Measurements from ENCODE around the gene BCL11B. TPM values are rescaled to one million over a fixed set of nuclear protein-coding genes. Genes with fewer than 3 reads are reported as not detected.

Gene BCL11B
- polyA plus RNA-seq, 4 donors: 0.45 to 5.1 (median 1.5) TPM

GRCh38 chr14:99256483-99256874 lies 15.5 kb downstream of the BCL11B start:
- Histone ChIP-seq H3K9me3 (ENCODE audit: control insufficient read depth in 2 of 2, insufficient read depth in 1 of 2, low read depth in 1 of 2, low read length in 1 of 2) (no peaks in the 10 kb centered on the region), H3K27me3 (ENCODE audit: control insufficient read depth in 3 of 3, insufficient read depth in 3 of 3, low read length in 3 of 3) (peaks cover 0 to 4% (median 0%) of the 10 kb centered on the region in 3 donors), H3K4me3 (ENCODE audit: low read depth in 1 of 3, low read length in 3 of 3) (no peak overlapping the region), H3K27ac (ENCODE audit: low read depth in 1 of 3, low read length in 2 of 3) (peak overlapping the region in 1 of 3 donors; percentile 2), H3K4me1 (ENCODE audit: control insufficient read depth in 3 of 3, insufficient read depth in 2 of 3, low read depth in 1 of 3, low read length in 2 of 3) (no peaks in the 10 kb centered on the region), H3K36me3 (ENCODE audit: control insufficient read depth in 3 of 3, insufficient read depth in 2 of 3, low read depth in 1 of 3, low read length in 3 of 3) (peaks cover 0 to 47% (median 5%) of the 10 kb centered on the region in 3 donors)
- FAIRE-seq: no peak
- WGBS, 3 donors: 50 to 71% (median 60%) methylated on average over 5 of the region's 5 CpGs
- no peak for DNase-seq

- Histone ChIP-seq H3K9me3 (ENCODE audit: control insufficient read depth in 2 of 2, insufficient read depth in 1 of 2, low read depth in 1 of 2, low read length in 1 of 2) (no peaks in the 10 kb centered on the region), H3K27me3 (ENCODE audit: control insufficient read depth in 3 of 3, insufficient read depth in 3 of 3, low read length in 3 of 3) (peaks cover 0 to 4% (median 0%) of the 10 kb centered on the region in 3 donors), H3K4me1 (ENCODE audit: control insufficient read depth in 3 of 3, insufficient read depth in 2 of 3, low read depth in 1 of 3, low read length in 2 of 3) (no peaks in the 10 kb centered on the region), H3K36me3 (ENCODE audit: control insufficient read depth in 3 of 3, insufficient read depth in 2 of 3, low read depth in 1 of 3, low read length in 3 of 3) (peaks cover 0 to 43% (median 5%) of the 10 kb centered on the region in 3 donors), H3K4me3 (ENCODE audit: low read depth in 1 of 3, low read length in 3 of 3) (no peak overlapping the region), H3K27ac (ENCODE audit: low read depth in 1 of 3, low read length in 2 of 3) (peak overlapping the region in 2 of 3 donors; percentile 2 to 27)
- FAIRE-seq (no peak), DNase-seq (no peak)
- WGBS, 3 donors: 72 to 84% (median 81%) methylated on average over 19 of the region's 19 CpGs
Measured at GRCh38 chr14:99255621-99256482, 16.1 kb downstream of the BCL11B start.

- WGBS, 3 donors: 72 to 87% (median 78%) methylated on average over 16 of the region's 16 CpGs
- Histone ChIP-seq H3K9me3 (ENCODE audit: control insufficient read depth in 2 of 2, insufficient read depth in 1 of 2, low read depth in 1 of 2, low read length in 1 of 2) (no peaks in the 10 kb centered on the region), H3K4me3 (ENCODE audit: low read depth in 1 of 3, low read length in 3 of 3) (no peak overlapping the region), H3K27me3 (ENCODE audit: control insufficient read depth in 3 of 3, insufficient read depth in 3 of 3, low read length in 3 of 3) (peaks cover 0 to 4% (median 0%) of the 10 kb centered on the region in 3 donors), H3K36me3 (ENCODE audit: control insufficient read depth in 3 of 3, insufficient read depth in 2 of 3, low read depth in 1 of 3, low read length in 3 of 3) (peaks cover 0 to 44% (median 5%) of the 10 kb centered on the region in 3 donors), H3K4me1 (ENCODE audit: control insufficient read depth in 3 of 3, insufficient read depth in 2 of 3, low read depth in 1 of 3, low read length in 2 of 3) (no peaks in the 10 kb centered on the region), H3K27ac (ENCODE audit: low read depth in 1 of 3, low read length in 2 of 3) (peak overlapping the region in 1 of 3 donors; percentile 8)
- FAIRE-seq (no peak), DNase-seq (no peak)
Measured at GRCh38 chr14:99254328-99255009, 17.5 kb downstream of the BCL11B start.

- 86 to 92% (median 86%) methylated on average over 7 of the region's 7 CpGs for WGBS, 3 donors
- H3K27ac ChIP-seq (ENCODE audit: low read depth in 1 of 3, low read length in 2 of 3): peak overlapping the region in 1 of 3 donors; percentile 19
- peaks cover 0 to 4% (median 0%) of the 10 kb centered on the region in 3 donors for H3K27me3 ChIP-seq (ENCODE audit: control insufficient read depth in 3 of 3, insufficient read depth in 3 of 3, low read length in 3 of 3)
- H3K9me3 ChIP-seq (ENCODE audit: control insufficient read depth in 2 of 2, insufficient read depth in 1 of 2, low read depth in 1 of 2, low read length in 1 of 2): no peaks in the 10 kb centered on the region
- no peaks in the 10 kb centered on the region for H3K4me1 ChIP-seq (ENCODE audit: control insufficient read depth in 3 of 3, insufficient read depth in 2 of 3, low read depth in 1 of 3, low read length in 2 of 3)
- no peak overlapping the region for H3K4me3 ChIP-seq (ENCODE audit: low read depth in 1 of 3, low read length in 3 of 3)
- peaks cover 0 to 49% (median 5%) of the 10 kb centered on the region in 3 donors for H3K36me3 ChIP-seq (ENCODE audit: control insufficient read depth in 3 of 3, insufficient read depth in 2 of 3, low read depth in 1 of 3, low read length in 3 of 3)
- no peak for FAIRE-seq
- no peak for DNase-seq
Measured at GRCh38 chr14:99253890-99254289, 18.1 kb downstream of the BCL11B start.

- WGBS, 3 donors: 58 to 74% (median 60%) methylated on average over 25 of the region's 25 CpGs
- Histone ChIP-seq H3K4me3 (ENCODE audit: low read depth in 1 of 3, low read length in 3 of 3) (no peak overlapping the region), H3K9me3 (ENCODE audit: control insufficient read depth in 2 of 2, insufficient read depth in 1 of 2, low read depth in 1 of 2, low read length in 1 of 2) (no peaks in the 10 kb centered on the region), H3K36me3 (ENCODE audit: control insufficient read depth in 3 of 3, insufficient read depth in 2 of 3, low read depth in 1 of 3, low read length in 3 of 3) (peaks cover 0 to 53% (median 5%) of the 10 kb centered on the region in 3 donors), H3K27me3 (ENCODE audit: control insufficient read depth in 3 of 3, insufficient read depth in 3 of 3, low read length in 3 of 3) (peaks cover 0 to 4% (median 0%) of the 10 kb centered on the region in 3 donors), H3K4me1 (ENCODE audit: control insufficient read depth in 3 of 3, insufficient read depth in 2 of 3, low read depth in 1 of 3, low read length in 2 of 3) (no peaks in the 10 kb centered on the region), H3K27ac (ENCODE audit: low read depth in 1 of 3, low read length in 2 of 3) (no peak overlapping the region)
- FAIRE-seq (no peak), DNase-seq (no peak)
Measured at GRCh38 chr14:99252940-99253868, 18.8 kb downstream of the BCL11B start.

GRCh38 chr14:99252443-99252939 lies 19.5 kb downstream of the BCL11B start:
- Histone ChIP-seq H3K4me1 (ENCODE audit: control insufficient read depth in 3 of 3, insufficient read depth in 2 of 3, low read depth in 1 of 3, low read length in 2 of 3) (peaks cover 0 to 2% (median 0%) of the 10 kb centered on the region in 3 donors), H3K36me3 (ENCODE audit: control insufficient read depth in 3 of 3, insufficient read depth in 2 of 3, low read depth in 1 of 3, low read length in 3 of 3) (peaks cover 0 to 53% (median 4%) of the 10 kb centered on the region in 3 donors), H3K4me3 (ENCODE audit: low read depth in 1 of 3, low read length in 3 of 3) (no peak overlapping the region), H3K27ac (ENCODE audit: low read depth in 1 of 3, low read length in 2 of 3) (peak overlapping the region in 1 of 3 donors; percentile 25), H3K27me3 (ENCODE audit: control insufficient read depth in 3 of 3, insufficient read depth in 3 of 3, low read length in 3 of 3) (peaks cover 0 to 4% (median 3%) of the 10 kb centered on the region in 3 donors), H3K9me3 (ENCODE audit: control insufficient read depth in 2 of 2, insufficient read depth in 1 of 2, low read depth in 1 of 2, low read length in 1 of 2) (no peaks in the 10 kb centered on the region)
- WGBS, 3 donors: 76 to 77% (median 77%) methylated on average over 9 of the region's 9 CpGs
- FAIRE-seq (no peak), DNase-seq (no peak)

- H3K27me3 ChIP-seq (ENCODE audit: control insufficient read depth in 3 of 3, insufficient read depth in 3 of 3, low read length in 3 of 3): peaks cover 0 to 6% (median 6%) of the 10 kb centered on the region in 3 donors
- 88 to 96% (median 91%) methylated on average over 2 of the region's 2 CpGs for WGBS, 3 donors
- H3K4me3 ChIP-seq (ENCODE audit: low read depth in 1 of 3, low read length in 3 of 3): no peak overlapping the region
- H3K36me3 ChIP-seq (ENCODE audit: control insufficient read depth in 3 of 3, insufficient read depth in 2 of 3, low read depth in 1 of 3, low read length in 3 of 3): peaks cover 0 to 48% (median 4%) of the 10 kb centered on the region in 3 donors
- no peaks in the 10 kb centered on the region for H3K9me3 ChIP-seq (ENCODE audit: control insufficient read depth in 2 of 2, insufficient read depth in 1 of 2, low read depth in 1 of 2, low read length in 1 of 2)
- peaks cover 0 to 7% (median 2%) of the 10 kb centered on the region in 3 donors for H3K4me1 ChIP-seq (ENCODE audit: control insufficient read depth in 3 of 3, insufficient read depth in 2 of 3, low read depth in 1 of 3, low read length in 2 of 3)
- H3K27ac ChIP-seq (ENCODE audit: low read depth in 1 of 3, low read length in 2 of 3): peak overlapping the region in 1 of 3 donors; percentile 2
- no peak for FAIRE-seq
- no peak for DNase-seq
Measured at GRCh38 chr14:99251721-99252120, 20.3 kb downstream of the BCL11B start.
